Vagina (tissue), 2 donors: Measurements from ENCODE around the gene PEX1.

Source experiments
- CTCF ChIP-seq, 3 experiments: fragments of 450-650 bp in 2 of 3; fragments of 200-600 bp in 1 of 3; sonication (generic) in 1 of 3; IDR thresholded peaks; one replicate each; pipeline ENCODE4 v1.5.1; 2017 to 2019; ENCODE audit warnings: antibody characterized with exemption in 3 of 3, mild to moderate bottlenecking in 2 of 3, moderate library complexity in 2 of 3
- POLR2A ChIP-seq, 2 donors: fragments of 450-650 bp; IDR thresholded peaks; one replicate each; pipeline ENCODE4 v1.6.1; 2017; ENCODE audit warnings: antibody characterized with exemption in 2 of 2, mild to moderate bottlenecking in 2 of 2, moderate library complexity in 2 of 2
- POLR2AphosphoS5 ChIP-seq, 2 donors: sonication (generic); formaldehyde crosslinking; IDR thresholded peaks; one replicate each; pipeline ENCODE4 v1.9.0; 2017; ENCODE audit warnings: antibody characterized with exemption in 2 of 2, mild to moderate bottlenecking in 2 of 2, low read depth in 1 of 2; ENCODE audit not compliant: insufficient read depth in 1 of 2

- no peak for TF ChIP-seq CTCF (IDR thresholded peaks at IDR 0.05)
- no peak for TF ChIP-seq POLR2AphosphoS5 (IDR thresholded peaks at IDR 0.05; ENCODE audit: insufficient read depth in 1 of 2, low read depth in 1 of 2)
- no peak for TF ChIP-seq POLR2A (IDR thresholded peaks at IDR 0.05)
Observed at GRCh38 chr7:92527300-92528187, 776 bp downstream of the PEX1 start.
